HCT116 (cell line): ENCODE measurements around the gene MLX. TPM values are rescaled to one million over a fixed set of nuclear protein-coding genes. Genes with fewer than 3 reads are reported as not detected.

ENCODE experiments used
- ATAC-seq: fragments of 200-7000 bp; cut with Tn5 transposase; 2 replicates; pipeline ENCODE4 v1.9.1; 2020; ENCODE audit warnings: mild to moderate bottlenecking, moderate library complexity
- BruUV-seq: library from RNA; stranded (reverse); fragments of 400-500 nt; replicated peaks from 2 replicates; lab custom pipeline; 2021; lab: Mats Ljungman, UMichigan
- CTCF ChIA-PET: fragments of 300-600 bp; sonication (Branson Sonifier 250); formaldehyde crosslinking; loops from one replicate; lab custom pipeline; 2021; ENCODE audit warnings: antibody characterized with exemption; lab: Charles Lee
- POLR2A ChIA-PET: fragments of 300-600, 350-600 bp; sonication (Branson Sonifier 250); formaldehyde crosslinking; loops from one replicate; lab custom pipeline; 2021; ENCODE audit warnings: antibody characterized with exemption; lab: Charles Lee
- RAD21 ChIA-PET, 2 experiments: fragments of 300-600 bp; sonication (Branson Sonifier 250); formaldehyde crosslinking; loops; one replicate each; lab custom pipeline; 2023; ENCODE audit warnings: low total read pairs in 2 of 2; ENCODE audit not compliant: uncharacterized antibody in 2 of 2, unreplicated experiment in 2 of 2, low non-redundant PET in 1 of 2; lab: Charles Lee
- DNase-seq: peaks from one replicate; pipeline ENCODE4 v3.0.0-alpha.2; 2010; ENCODE audit warnings: low read depth, low spot score
- H2AFZ ChIP-seq: fragments of 200-600 bp; shearing (Covaris generic), sonication (generic); 2 replicates; pipeline ENCODE4 v1.6.1; 2017; ENCODE audit warnings: low read depth, mixed run types, mixed read lengths, antibody characterized with exemption, low read length; ENCODE audit not compliant: poor library complexity, severe bottlenecking
- H3K27ac ChIP-seq: 2 replicates; pipeline ENCODE4 v1.5.1; 2012; ENCODE audit warnings: low read depth, low read length
- H3K27me3 ChIP-seq: fragments of 200-600 bp; sonication (generic); 2 replicates; pipeline ENCODE4 v1.6.1; 2016; ENCODE audit warnings: mixed run types, low read length, mixed read lengths; ENCODE audit not compliant: insufficient read depth
- H3K36me3 ChIP-seq, 2 experiments: fragments of 200-500 bp in 1 of 2; fragments of 200-600 bp in 1 of 2; sonication (Bioruptor generic) in 1 of 2; sonication (generic) in 1 of 2; 2 replicates each; pipeline versions ENCODE4 v1.5.1 to v1.6.1; 2014 to 2016; ENCODE audit warnings: low read length in 2 of 2, inconsistent platforms in 1 of 2, mixed read lengths in 1 of 2, mixed run types in 1 of 2; ENCODE audit not compliant: insufficient read depth in 2 of 2, control insufficient read depth in 1 of 2
- H3K4me1 ChIP-seq, 2 experiments: fragments of 200-600 bp in 1 of 2; sonication (generic) in 1 of 2; 2 replicates each; pipeline versions ENCODE4 v1.5.1 to v1.6.1; 2012 to 2017; ENCODE audit warnings: low read length in 2 of 2, inconsistent platforms in 1 of 2, mild to moderate bottlenecking in 1 of 2, mixed read lengths in 1 of 2, mixed run types in 1 of 2, moderate library complexity in 1 of 2; ENCODE audit not compliant: insufficient read depth in 2 of 2, control insufficient read depth in 1 of 2
- H3K4me2 ChIP-seq: fragments of 200-600 bp; sonication (generic); 2 replicates; pipeline ENCODE4 v1.6.1; 2017; ENCODE audit warnings: mixed run types, low read length, mixed read lengths
- H3K4me3 ChIP-seq, 2 experiments: fragments of 200-600 bp in 1 of 2; sonication (generic) in 1 of 2; replicated peaks in 1 of 2; 2 replicates each; pipeline ENCODE4 v1.5.1; 2011 to 2016; ENCODE audit warnings: low read length in 2 of 2, control low read depth in 1 of 2, low read depth in 1 of 2, mild to moderate bottlenecking in 1 of 2, mixed read lengths in 1 of 2, mixed run types in 1 of 2
- H3K79me2 ChIP-seq: fragments of 200-600 bp; sonication (generic); 2 replicates; pipeline ENCODE4 v1.6.1; 2017; ENCODE audit warnings: mild to moderate bottlenecking, mixed run types, low read length, moderate library complexity, mixed read lengths; ENCODE audit not compliant: insufficient read depth
- H3K9ac ChIP-seq: fragments of 200-600 bp; sonication (generic); 2 replicates; pipeline ENCODE4 v1.6.1; 2016; ENCODE audit warnings: low read length, mixed read lengths
- H3K9me2 ChIP-seq: fragments of 200-600 bp; sonication (generic), shearing (Covaris generic); 2 replicates; pipeline ENCODE4 v1.6.1; 2017; ENCODE audit warnings: mixed run types, mild to moderate bottlenecking, moderate library complexity; ENCODE audit not compliant: insufficient read depth
- H3K9me3 ChIP-seq, 2 experiments: fragments of 200-500 bp in 1 of 2; fragments of 200-600 bp in 1 of 2; sonication (Bioruptor generic) in 1 of 2; sonication (generic) in 1 of 2; 2 replicates each; pipeline ENCODE4 v1.6.1; 2014 to 2017; ENCODE audit warnings: low read length in 2 of 2, mixed read lengths in 2 of 2, inconsistent platforms in 1 of 2, low read depth in 1 of 2, mild to moderate bottlenecking in 1 of 2, mixed run types in 1 of 2, moderate library complexity in 1 of 2; ENCODE audit not compliant: control insufficient read depth in 1 of 2, insufficient read depth in 1 of 2
- H4K20me1 ChIP-seq: fragments of 200-600 bp; sonication (generic), shearing (Covaris generic); 2 replicates; pipeline ENCODE4 v1.6.1; 2017; ENCODE audit warnings: mixed run types, mild to moderate bottlenecking, moderate library complexity; ENCODE audit not compliant: insufficient read depth
- CBX3 ChIP-seq: IDR thresholded peaks from 2 replicates; pipeline ENCODE4 v1.6.1; 2012; ENCODE audit warnings: low read depth
- CEBPB ChIP-seq: IDR thresholded peaks from 2 replicates; pipeline ENCODE4 v1.6.1; 2012; ENCODE audit warnings: low read depth
- FOSL1 ChIP-seq: IDR thresholded peaks from 2 replicates; pipeline ENCODE4 v1.6.1; 2012; ENCODE audit warnings: low read depth
- JUND ChIP-seq: IDR thresholded peaks from 2 replicates; pipeline ENCODE4 v1.6.1; 2012
- POLR2A ChIP-seq: IDR thresholded peaks from 2 replicates; pipeline ENCODE4 v1.7.0; 2011; ENCODE audit warnings: borderline replicate concordance; ENCODE audit not compliant: insufficient read depth, insufficient read length; ENCODE audit errors: extremely low read depth
- POLR2AphosphoS5 ChIP-seq: IDR thresholded peaks from 2 replicates; pipeline ENCODE4 v1.6.1; 2011; ENCODE audit warnings: mild to moderate bottlenecking, low read depth, low read length, moderate library complexity
- YY1 ChIP-seq: IDR thresholded peaks from 2 replicates; pipeline ENCODE4 v1.6.1; 2011; ENCODE audit warnings: low read length, low read depth, moderate library complexity, mild to moderate bottlenecking; ENCODE audit not compliant: insufficient replicate concordance; ENCODE audit errors: extremely low read depth
- intact Hi-C: fragments of 100-400 bp; cut with micrococcal nuclease; formaldehyde crosslinking; loops from 2 replicates; pipeline ENCODE4 v1.10.0; 2022
- total RNA-seq: library from RNA; stranded (reverse); gene quantifications from one replicate; pipeline ENCODE4 v1.2.1, GENCODE V29; 2021; ENCODE audit not compliant: unreplicated experiment
- TF ChIP-seq, protein P1 (sequence below): IDR thresholded peaks from 2 replicates; pipeline ENCODE4 v1.6.1; 2011; ENCODE audit warnings: mild to moderate bottlenecking, low read length, moderate library complexity; ENCODE audit not compliant: insufficient replicate concordance; ENCODE audit errors: extremely low read depth
- TF ChIP-seq, protein P2 (sequence below): IDR thresholded peaks from 2 replicates; pipeline ENCODE4 v1.6.1; 2012

Gene MLX
- total RNA-seq, 1 experiment from 2014 or later = 47.9 TPM

DNA sequence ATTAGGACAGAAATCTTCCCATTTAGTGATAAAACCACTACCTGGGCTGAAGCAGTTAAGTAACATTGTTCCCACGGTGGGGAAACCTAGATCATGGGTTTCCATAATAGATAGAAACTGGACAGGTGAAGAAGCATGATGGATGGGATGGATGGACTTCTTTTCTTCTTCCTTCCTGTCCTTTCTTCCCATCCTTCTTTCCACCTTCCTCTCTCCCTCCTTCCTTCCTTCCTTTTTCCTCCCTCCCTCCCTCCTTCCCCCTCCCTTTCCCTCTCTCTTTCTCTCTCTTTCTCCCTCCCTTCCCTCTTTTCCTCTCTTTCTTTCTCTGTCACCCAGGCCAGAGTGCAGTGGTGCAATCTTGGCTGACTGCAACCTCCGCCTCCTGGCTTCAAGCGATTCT lies 7.6 kb downstream of the MLX start:
- peaks cover 10 to 15% of the 10 kb centered on the region in 2 experiments for H3K4me1 ChIP-seq
- intact Hi-C loops = no loop called here
- H4K20me1 ChIP-seq = peaks cover 7% of the 10 kb centered on the region; the same call in 1 of the 2 replicates
- no peak overlapping the region for H2AFZ ChIP-seq
- H3K79me2 ChIP-seq = peaks cover 69% of the 10 kb centered on the region
- TF ChIP-seq POLR2A = no peak
- TF ChIP-seq CEBPB = no peak
- no peak for TF ChIP-seq FOSL1
- TF ChIP-seq POLR2AphosphoS5 = no peak
- TF ChIP-seq, protein P1, sequence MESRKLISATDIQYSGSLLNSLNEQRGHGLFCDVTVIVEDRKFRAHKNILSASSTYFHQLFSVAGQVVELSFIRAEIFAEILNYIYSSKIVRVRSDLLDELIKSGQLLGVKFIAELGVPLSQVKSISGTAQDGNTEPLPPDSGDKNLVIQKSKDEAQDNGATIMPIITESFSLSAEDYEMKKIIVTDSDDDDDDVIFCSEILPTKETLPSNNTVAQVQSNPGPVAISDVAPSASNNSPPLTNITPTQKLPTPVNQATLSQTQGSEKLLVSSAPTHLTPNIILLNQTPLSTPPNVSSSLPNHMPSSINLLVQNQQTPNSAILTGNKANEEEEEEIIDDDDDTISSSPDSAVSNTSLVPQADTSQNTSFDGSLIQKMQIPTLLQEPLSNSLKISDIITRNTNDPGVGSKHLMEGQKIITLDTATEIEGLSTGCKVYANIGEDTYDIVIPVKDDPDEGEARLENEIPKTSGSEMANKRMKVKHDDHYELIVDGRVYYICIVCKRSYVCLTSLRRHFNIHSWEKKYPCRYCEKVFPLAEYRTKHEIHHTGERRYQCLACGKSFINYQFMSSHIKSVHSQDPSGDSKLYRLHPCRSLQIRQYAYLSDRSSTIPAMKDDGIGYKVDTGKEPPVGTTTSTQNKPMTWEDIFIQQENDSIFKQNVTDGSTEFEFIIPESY = no peak
- TF ChIP-seq CBX3 = no peak
- TF ChIP-seq, protein P2, sequence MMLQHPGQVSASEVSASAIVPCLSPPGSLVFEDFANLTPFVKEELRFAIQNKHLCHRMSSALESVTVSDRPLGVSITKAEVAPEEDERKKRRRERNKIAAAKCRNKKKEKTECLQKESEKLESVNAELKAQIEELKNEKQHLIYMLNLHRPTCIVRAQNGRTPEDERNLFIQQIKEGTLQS = no peak
- no peak for TF ChIP-seq JUND
- TF ChIP-seq YY1 = no peak
- TF ChIP-seq, all 23 proteins: peak for 0
- no peak overlapping the region for H3K9ac ChIP-seq
- no peak overlapping the region for H3K27ac ChIP-seq
- H3K4me2 ChIP-seq = no peak overlapping the region
- H3K36me3 ChIP-seq = peaks cover 36 to 46% of the 10 kb centered on the region in 2 experiments
- ATAC-seq (no peak), DNase-seq (no peak)
- no peaks in the 10 kb centered on the region for H3K9me2 ChIP-seq
- BruUV-seq = no TSS peak
- CTCF ChIA-PET = no interaction called here
- H3K4me3 ChIP-seq = no peak overlapping the region
- H3K27me3 ChIP-seq = no peaks in the 10 kb centered on the region
- POLR2A ChIA-PET = no interaction called here
- RAD21 ChIA-PET = no interaction called here
- H3K9me3 ChIP-seq = no peaks in the 10 kb centered on the region
